A549 (cell line): Measurements from ENCODE around the gene PLCH1. TPM values are rescaled to one million over a fixed set of nuclear protein-coding genes. Genes with fewer than 3 reads are reported as not detected.

Source experiments
- ATAC-seq, 2 experiments: fragments of 200-7000 bp in 1 of 2; fragments of >200 bp in 1 of 2; cut with Nextera tagmentation in 1 of 2; cut with Tn5 transposase in 1 of 2; 3 replicates each; pipeline versions ENCODE4 v1.8.0 to v1.9.1; 2018 to 2020; ENCODE audit warnings: mild to moderate bottlenecking in 1 of 2, moderate library complexity in 1 of 2
- CTCF ChIA-PET: fragments of 300-600 bp; sonication (Branson Sonifier 250); formaldehyde crosslinking; extraction: SDS; loops from one replicate; lab custom pipeline; 2021; ENCODE audit warnings: antibody characterized with exemption, inconsistent platforms; lab: Yijun Ruan, JAX
- POLR2A ChIA-PET: fragments of 350-600 bp; formaldehyde crosslinking; extraction: SDS; loops from one replicate; lab custom pipeline; 2021; ENCODE audit warnings: antibody characterized with exemption, inconsistent platforms; lab: Yijun Ruan, JAX
- DNase-seq, 2 experiments: peaks; one replicate each; pipeline versions ENCODE4 v3.0.0 to v3.0.0-alpha.2; 2011 to 2016; ENCODE audit warnings: low read depth in 1 of 2, low spot score in 1 of 2
- FAIRE-seq: peaks from 2 replicates; lab custom pipeline; 2011; peaks lifted over from hg19 to GRCh38; lab: Jason Lieb, UNC
- H3K27ac ChIP-seq, 2 experiments: fragments of >200 bp; sonication (Bioruptor Twin); formaldehyde crosslinking; 3 replicates each; pipeline ENCODE4 v1.5.1; 2016 to 2017
- H3K4me1 ChIP-seq: fragments of >200 bp; sonication (Bioruptor Twin); formaldehyde crosslinking; 3 replicates; pipeline ENCODE4 v1.6.1; 2016
- H3K4me2 ChIP-seq: fragments of >200 bp; sonication (Bioruptor Twin); formaldehyde crosslinking; 3 replicates; pipeline ENCODE4 v1.6.1; 2016
- H3K4me3 ChIP-seq: fragments of >200 bp; sonication (Bioruptor Twin); formaldehyde crosslinking; 3 replicates; pipeline ENCODE4 v1.5.1; 2016
- H3K9me3 ChIP-seq: fragments of >200 bp; sonication (Bioruptor Twin); formaldehyde crosslinking; 3 replicates; pipeline ENCODE4 v1.6.1; 2016
- BHLHE40 ChIP-seq: IDR thresholded peaks from 2 replicates; pipeline ENCODE4 v1.6.1; 2012; ENCODE audit warnings: low read depth, low read length, inconsistent platforms
- CEBPB ChIP-seq, 2 experiments: fragments of >200 bp in 1 of 2; sonication (Bioruptor Twin) in 1 of 2; formaldehyde crosslinking in 1 of 2; IDR thresholded peaks; 2 replicates each; pipeline ENCODE4 v1.6.1; 2012 to 2016
- CHD2 ChIP-seq: fragments of 150-350 bp; IDR thresholded peaks from 2 replicates; pipeline ENCODE4 v1.6.1; 2014; ENCODE audit warnings: low read length; ENCODE audit not compliant: partially characterized antibody
- CHD4 ChIP-seq: fragments of 200-600 bp; sonication (generic); IDR thresholded peaks from 2 replicates; pipeline ENCODE4 v1.6.1; 2016; ENCODE audit warnings: antibody characterized with exemption, mild to moderate bottlenecking, borderline replicate concordance
- ESRRA ChIP-seq: fragments of 150-350 bp; IDR thresholded peaks from 2 replicates; pipeline ENCODE4 v1.6.1; 2014; ENCODE audit warnings: mild to moderate bottlenecking, low read length, borderline replicate concordance
- FOSL2 ChIP-seq, 2 experiments: fragments of 450-650 bp in 1 of 2; fragments of >200 bp in 1 of 2; sonication (Bioruptor Twin) in 1 of 2; formaldehyde crosslinking; IDR thresholded peaks; 2 replicates each; pipeline versions ENCODE4 v1.5.0 to v1.6.1; 2016 to 2020; ENCODE audit warnings: mild to moderate bottlenecking in 1 of 2, moderate library complexity in 1 of 2
- HMGXB4 ChIP-seq: fragments of 250-450 bp; sonication (Bioruptor Pico); IDR thresholded peaks from 2 replicates; pipeline ENCODE4 v1.5.0; 2021; ENCODE audit warnings: mild to moderate bottlenecking, moderate library complexity, borderline replicate concordance
- HOXA7 ChIP-seq: fragments of 250-450 bp; sonication (Bioruptor Pico); IDR thresholded peaks from 2 replicates; pipeline ENCODE4 v1.5.0; 2020; ENCODE audit warnings: mild to moderate bottlenecking, moderate library complexity
- JUNB ChIP-seq: fragments of >200 bp; sonication (Bioruptor Twin); formaldehyde crosslinking; IDR thresholded peaks from 2 replicates; pipeline ENCODE4 v1.6.1; 2016
- MAFK ChIP-seq: fragments of 450-650 bp; IDR thresholded peaks from 2 replicates; pipeline ENCODE4 v1.6.1; 2014; ENCODE audit not compliant: partially characterized antibody
- NR3C1 ChIP-seq: fragments of >200 bp; sonication (Bioruptor Twin); formaldehyde crosslinking; IDR thresholded peaks from 3 replicates; pipeline ENCODE4 v1.6.1; 2017
- PHF8 ChIP-seq: fragments of 200-600 bp; sonication (generic); IDR thresholded peaks from 2 replicates; pipeline ENCODE4 v1.6.1; 2016; ENCODE audit warnings: low read depth, mild to moderate bottlenecking, antibody characterized with exemption, moderate library complexity, borderline replicate concordance
- RARB ChIP-seq: fragments of 250-450 bp; sonication (Bioruptor Pico); IDR thresholded peaks from 2 replicates; pipeline ENCODE4 v1.8.0; 2021; ENCODE audit warnings: mild to moderate bottlenecking, moderate library complexity
- RCOR1 ChIP-seq: fragments of 150-350 bp; IDR thresholded peaks from 2 replicates; pipeline ENCODE4 v1.6.1; 2014; ENCODE audit warnings: antibody characterized with exemption, low read length, low read depth
- REST ChIP-seq: fragments of 200-600 bp; sonication (generic); IDR thresholded peaks from 2 replicates; pipeline ENCODE4 v1.6.1; 2016; ENCODE audit warnings: antibody characterized with exemption, mild to moderate bottlenecking, moderate library complexity
- ZSCAN20 ChIP-seq: fragments of 250-450 bp; sonication (Bioruptor Pico); IDR thresholded peaks from 2 replicates; pipeline ENCODE4 v1.8.0; 2022; ENCODE audit warnings: mild to moderate bottlenecking, moderate library complexity
- WGBS: methylation state at CpG from one replicate; pipeline ENCODE4 v1.1.6; 2017; ENCODE audit errors: missing lambda C conversion rate; 5-methylcytosine and 5-hydroxymethylcytosine counted together
- polyA plus RNA-seq, 4 experiments: library from polyadenylated mRNA; depleted of rRNA in 3 of 4; stranded (reverse); fragments of >200 nt; fragmentation: RNase III in 1 of 4; extraction: RNeasy Plus Mini Kit Qiagen cat#74134 plus additional on column Dnase treatment in 1 of 4; gene quantifications; 2 replicates in 3 of 4; 3 replicates in 1 of 4; pipeline ENCODE4 v1.2.3, GENCODE V29; 2011 to 2017

PLCH1 gene
- polyA plus RNA-seq, 2 of the 4 experiments (the other 2 are of a cell fraction), result 2.1 to 11.1 TPM

GRCh38 chr3:155416500-155417118 is 328.3 kb downstream of the PLCH1 start (continued):
- peak; percentile 90 for TF ChIP-seq FOSL2 (IDR thresholded peaks at IDR 0.05)
- peak; percentile 90 for TF ChIP-seq FOSL2 (CRISPR knock-in tag; IDR thresholded peaks at IDR 0.05)
- TF ChIP-seq RCOR1, result no peak
- no peak for TF ChIP-seq HMGXB4
- TF ChIP-seq, all 56 proteins: peak for 8

DNA sequence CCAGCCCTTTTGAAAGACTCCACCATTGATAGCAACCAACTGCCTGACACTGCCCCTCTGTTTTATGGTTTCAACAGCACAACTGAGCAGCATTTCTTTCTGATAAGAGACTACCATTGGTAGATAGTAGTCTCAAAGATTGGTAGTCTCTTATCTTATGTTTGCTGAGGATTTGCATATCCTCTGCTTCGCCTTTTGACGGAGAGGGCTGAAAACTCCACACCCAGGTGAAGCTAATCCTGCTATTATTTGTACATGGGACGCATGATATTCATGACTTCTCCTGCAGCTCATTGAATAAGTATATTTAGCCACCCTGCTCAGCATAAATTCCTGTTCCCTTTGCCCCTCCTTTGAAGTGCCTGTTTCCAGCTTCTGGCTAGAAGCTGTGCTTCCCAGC is 332.0 kb downstream of the PLCH1 start:
- CTCF ChIA-PET, result no interaction called here

GRCh38 chr3:155411500-155412223 is 333.2 kb downstream of the PLCH1 start:
- Histone ChIP-seq H3K9me3 (no peaks in the 10 kb centered on the region), H3K4me1 (peaks cover 8% of the 10 kb centered on the region), H3K4me2 (no peak overlapping the region), H3K4me3 (no peak overlapping the region), H3K27ac (no peak overlapping the region)
- no peak for FAIRE-seq
- CTCF ChIA-PET, result no interaction called here
- 52% methylated on average over 5 of the region's 5 CpGs for WGBS
- DNase-seq, result peak in 1 of 2 experiments; percentile 16
- no peak for TF ChIP-seq NR3C1
- no peak for TF ChIP-seq ZSCAN20 (CRISPR knock-in tag)
- TF ChIP-seq REST, result no peak
- TF ChIP-seq PHF8, result no peak
- no peak for TF ChIP-seq JUNB
- TF ChIP-seq BHLHE40, result no peak
- no peak for TF ChIP-seq MAFK
- no peak for TF ChIP-seq CHD4
- TF ChIP-seq HOXA7 (CRISPR knock-in tag), result no peak
- TF ChIP-seq ESRRA, result no peak
- POLR2A ChIA-PET, result no interaction called here
- no peak; a peak in 1 of 6 replicates for ATAC-seq

More for the DNA sequence above, 332.0 kb downstream of the PLCH1 start:
- FAIRE-seq, result no peak
- WGBS, result 89% methylated on average over 3 of the region's 3 CpGs
- no peak overlapping the region for H3K27ac ChIP-seq
- no peaks in the 10 kb centered on the region for H3K9me3 ChIP-seq
- TF ChIP-seq CHD2 (no peak), CEBPB (IDR thresholded peaks at IDR 0.05) (no peak), RARB (no peak), PHF8 (no peak)
- TF ChIP-seq, all 56 proteins: peak for 0
- Histone ChIP-seq H3K4me1 (peaks cover 20% of the 10 kb centered on the region), H3K4me2 (no peak overlapping the region), H3K4me3 (no peak overlapping the region)
- ATAC-seq (no peak), DNase-seq (no peak)
- POLR2A ChIA-PET, result no interaction called here
